Activated gamma-delta T cell (primary cell): ENCODE measurements around the gene PRSS50.

Source experiments
- DNase-seq: peaks from one replicate; lab custom pipeline; 2025; lab: John Stamatoyannopoulos, UW

PRSS50 gene

DNA sequence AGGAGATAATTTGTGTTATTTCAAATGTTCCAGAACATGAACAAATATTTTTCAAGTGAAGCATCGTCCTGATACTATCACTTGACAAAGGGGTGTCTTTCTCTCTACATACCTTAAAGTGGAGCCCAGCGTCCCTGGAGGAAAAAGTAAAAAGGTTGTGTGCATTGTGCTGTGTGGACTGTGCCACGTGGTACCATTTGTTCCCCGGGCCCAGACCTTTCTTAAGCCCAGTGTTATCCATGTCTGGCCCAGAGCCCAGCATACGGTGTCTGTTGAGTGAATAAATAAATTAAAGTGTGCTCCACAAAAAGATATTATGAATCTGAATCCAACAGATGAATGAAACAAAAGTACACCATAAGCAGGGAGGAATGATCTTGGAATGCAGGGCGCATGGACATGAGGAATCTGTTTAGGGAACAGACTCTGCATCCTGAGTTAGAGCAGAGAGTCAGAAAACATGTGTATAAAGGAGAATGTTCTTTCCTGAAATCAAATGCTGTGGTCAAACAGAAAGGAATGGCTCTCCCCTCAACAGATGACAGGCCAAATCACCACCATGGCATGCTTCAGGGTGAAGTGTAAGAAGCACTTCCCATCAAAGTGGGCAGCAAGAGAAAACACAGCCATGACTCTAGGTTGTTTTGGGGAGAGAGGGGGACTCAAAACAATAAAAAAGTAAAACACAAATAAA, 8.1 kb upstream of the PRSS50 start:
- no peak for DNase-seq

DNA sequence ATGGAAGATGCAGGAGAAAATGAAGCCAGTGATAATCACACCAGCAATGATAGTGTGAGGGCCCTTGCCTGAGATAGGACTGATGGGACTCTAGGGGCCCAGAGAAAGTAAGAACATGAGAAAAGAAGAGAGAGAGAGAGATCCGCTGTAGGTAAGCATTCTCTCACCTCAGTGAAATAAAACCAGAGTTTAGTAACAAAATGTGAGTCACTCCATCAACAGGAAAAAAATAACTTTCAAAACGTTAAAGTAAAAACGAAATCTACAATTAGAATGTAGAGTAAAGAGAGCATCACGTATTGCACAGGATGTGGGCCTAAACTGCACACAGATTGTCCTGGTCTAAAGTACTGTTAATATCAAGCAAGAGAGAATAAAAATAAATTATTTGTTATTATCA, 6.8 kb upstream of the PRSS50 start:
- DNase-seq = no peak

DNA sequence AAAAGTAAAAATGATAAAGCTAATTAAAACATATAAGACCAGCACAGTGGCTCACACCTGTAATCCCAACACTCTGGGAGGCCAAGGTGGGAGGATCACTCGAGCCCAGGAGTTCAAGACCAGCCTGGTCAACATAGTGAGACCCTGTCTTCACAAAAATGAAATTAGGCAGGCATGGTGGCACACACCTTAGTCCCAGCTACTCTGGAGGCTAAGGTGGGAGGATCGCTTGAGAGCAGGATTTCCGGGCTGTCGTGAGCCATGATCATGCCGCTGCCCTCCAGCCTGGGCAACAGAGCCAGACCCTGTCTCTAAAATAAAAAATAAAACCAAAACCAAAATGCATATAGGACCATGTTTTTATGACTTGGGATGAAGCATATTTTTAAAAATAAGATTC, 4.8 kb upstream of the PRSS50 start:
- no peak for DNase-seq

DNA sequence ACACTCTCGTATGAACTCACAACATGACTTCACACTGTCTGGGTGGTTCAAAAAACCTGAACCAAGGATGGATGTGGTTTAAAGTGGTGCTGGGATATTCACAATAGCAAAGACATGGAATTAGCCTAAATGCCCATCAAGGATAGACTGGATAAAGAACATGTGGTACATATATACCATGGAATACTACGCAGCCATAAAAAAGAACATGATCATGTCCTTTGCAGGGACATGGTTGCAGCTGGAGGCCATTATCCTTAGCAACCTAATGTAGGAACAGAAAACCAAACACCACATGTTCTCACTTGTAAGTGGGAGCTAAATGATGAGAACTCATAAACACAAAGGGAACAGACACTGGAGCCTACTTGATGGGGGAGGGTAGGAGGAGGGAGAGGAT, 3.3 kb upstream of the PRSS50 start:
- no peak for DNase-seq

DNA sequence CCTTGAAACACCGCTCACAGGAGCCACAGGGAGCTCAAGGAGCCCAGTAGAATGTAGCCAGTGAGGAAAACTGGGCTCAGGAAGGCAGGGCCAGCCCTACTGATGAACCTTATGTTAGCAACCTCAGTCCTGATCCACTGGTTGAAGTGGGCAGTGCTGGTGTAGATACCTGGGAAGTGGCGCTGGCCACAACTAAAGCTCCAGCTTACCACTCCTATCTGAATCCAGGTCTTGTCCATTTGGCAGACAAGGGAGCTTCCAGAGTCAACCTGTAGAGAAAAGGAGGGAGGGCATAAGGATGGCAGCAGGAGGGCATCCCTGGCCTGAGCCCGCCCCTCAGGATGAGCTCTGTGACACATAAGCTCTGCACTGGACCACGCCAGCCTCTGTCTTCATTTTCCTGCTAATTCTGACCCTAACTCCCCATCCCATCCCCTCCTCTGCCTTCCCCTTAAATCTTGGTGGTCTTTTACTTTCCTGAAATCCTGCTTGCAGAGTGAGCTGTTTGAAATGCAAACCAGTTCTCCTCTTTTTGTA, 2.1 kb upstream of the PRSS50 start:
- DNase-seq = no peak

DNA sequence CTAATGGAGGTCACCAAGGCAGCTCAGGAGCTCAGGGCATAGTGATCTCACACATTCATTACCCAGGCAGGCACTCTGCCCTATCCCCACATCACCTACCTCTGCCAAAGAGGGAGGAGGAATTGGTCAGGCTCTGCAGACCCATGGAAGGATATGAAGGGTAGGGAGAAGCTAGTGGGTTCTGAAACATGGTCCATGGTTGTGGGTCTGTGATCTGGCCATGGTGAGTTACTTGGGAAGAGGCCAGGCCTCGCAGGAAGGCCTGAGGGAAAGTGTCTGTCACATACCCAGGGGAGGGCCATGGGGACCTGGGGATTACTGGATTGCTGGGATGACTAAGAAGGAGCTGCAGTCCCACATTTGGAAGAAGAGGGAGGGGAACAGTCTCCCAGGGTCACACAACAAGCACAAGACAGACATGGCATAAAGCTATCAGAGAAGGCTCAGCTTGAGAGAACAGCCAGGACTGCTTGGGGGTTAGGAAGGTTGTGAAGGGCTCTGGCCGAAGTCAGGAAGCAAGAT, 1.4 kb upstream of the PRSS50 start:
- DNase-seq = no peak

DNA sequence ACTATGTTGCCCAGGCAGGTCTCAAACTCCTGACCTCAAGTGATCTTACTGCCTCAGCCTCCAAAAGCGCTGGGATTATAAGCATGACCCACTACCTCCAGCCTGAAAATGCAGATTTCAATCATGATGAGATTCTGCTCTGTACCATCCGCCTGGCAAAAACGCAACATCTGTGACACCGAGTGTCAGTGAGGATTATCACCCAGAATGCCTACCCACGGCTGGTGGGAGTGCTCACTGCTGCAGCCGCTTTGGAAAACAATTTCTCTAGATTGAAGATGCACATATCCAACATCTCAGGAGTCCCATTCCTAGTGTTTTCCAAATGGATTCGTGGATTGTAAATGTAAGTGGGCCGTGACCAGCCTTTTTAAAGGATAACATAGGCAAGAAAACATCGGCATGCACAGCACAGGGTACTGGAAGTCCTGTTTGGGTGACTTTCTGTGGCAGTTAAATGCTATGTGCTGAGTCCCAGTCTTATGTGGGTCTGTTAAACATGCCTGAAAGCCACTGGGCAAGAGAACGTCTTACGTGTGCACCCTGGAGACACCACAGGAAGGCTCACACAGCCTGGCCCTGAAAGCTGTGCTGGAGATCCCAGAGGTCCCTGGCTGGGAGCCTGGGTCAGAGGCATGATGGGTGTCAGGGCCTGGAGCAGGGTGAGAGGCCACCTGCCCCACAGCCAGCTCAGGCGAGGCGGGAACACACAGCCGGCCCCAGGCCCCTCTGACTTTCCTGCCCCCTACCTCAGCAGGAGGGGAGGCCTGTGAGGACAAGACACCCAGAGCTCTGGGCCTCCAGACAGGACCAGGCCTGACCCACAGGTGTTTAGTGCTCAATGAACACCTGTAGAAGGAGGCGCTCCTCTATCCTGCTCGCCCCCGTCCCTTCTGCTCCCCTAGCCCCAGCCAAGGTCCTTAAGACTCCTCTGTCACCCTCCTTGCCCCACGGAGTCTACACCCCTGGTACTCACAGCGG, 918 bp downstream of the PRSS50 start:
- no peak for DNase-seq

DNA sequence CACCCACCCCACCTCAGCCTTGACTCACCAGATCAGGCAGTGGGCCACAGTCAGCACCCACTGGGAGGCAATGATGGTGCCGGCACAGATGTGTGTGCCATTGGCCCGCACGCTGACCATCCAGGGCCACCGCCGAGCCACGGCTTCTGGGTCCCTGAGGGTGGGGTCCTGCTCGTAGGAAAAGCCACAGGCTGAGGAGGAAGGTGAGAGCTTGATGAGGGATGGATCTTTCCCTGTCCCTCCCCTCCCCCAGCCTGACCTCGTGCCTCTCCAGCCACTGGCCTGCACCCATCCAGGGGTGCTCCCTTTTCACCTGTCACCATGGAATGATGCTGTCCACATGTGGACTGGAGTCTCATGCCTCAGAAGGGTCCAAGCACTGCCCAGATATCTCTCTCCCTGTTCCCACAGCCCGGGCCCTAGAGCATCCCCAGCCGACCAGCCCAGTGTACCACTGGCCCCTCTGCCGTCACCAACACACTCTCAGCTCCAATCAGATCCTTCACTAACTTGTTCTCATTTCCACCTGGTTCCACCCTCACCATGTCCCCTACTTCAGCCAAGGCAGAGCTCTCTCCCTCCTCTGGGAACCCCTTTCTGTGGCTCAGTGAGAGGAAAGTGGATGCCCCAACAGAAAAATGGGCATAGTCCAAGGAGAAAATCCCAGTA, 2.0 kb downstream of the PRSS50 start:
- DNase-seq = no peak

DNA sequence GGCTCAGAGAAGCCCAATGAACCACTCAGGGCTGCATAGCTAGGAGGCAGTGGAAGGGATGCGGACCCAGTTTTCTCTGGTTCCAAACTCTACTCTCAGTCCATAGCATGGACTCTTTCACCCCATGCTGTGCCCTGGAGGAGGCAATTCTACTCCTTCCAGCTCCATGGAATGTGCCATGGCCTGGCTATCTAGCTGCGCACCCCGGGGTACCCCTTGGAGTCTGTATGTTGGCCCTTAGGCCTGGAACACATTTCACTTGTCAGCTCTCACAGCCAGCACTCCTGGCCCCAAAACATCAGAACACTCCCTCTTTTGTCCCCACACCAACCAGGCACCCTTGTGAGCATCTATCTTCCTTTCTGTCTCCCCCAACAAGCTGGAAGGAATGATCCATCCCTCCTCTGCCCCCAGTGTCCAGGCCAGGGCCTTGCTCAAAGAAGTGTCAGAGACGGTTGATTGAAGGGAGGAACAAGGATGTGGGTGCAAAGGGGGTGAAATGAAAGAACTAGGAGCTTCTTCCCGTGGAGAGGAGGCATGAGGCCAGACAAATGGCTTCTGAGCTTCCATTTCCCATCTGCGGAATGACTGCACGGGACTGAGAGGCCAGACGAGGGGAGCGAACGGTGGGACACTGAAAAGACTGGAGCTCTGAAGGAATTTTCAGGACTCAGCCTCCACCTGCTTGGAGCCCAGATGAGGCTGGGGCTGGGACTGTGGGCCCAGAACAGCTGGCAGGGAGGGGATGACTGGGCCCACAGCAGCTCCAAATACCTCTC, 2.8 kb downstream of the PRSS50 start:
- DNase-seq = no peak

DNA sequence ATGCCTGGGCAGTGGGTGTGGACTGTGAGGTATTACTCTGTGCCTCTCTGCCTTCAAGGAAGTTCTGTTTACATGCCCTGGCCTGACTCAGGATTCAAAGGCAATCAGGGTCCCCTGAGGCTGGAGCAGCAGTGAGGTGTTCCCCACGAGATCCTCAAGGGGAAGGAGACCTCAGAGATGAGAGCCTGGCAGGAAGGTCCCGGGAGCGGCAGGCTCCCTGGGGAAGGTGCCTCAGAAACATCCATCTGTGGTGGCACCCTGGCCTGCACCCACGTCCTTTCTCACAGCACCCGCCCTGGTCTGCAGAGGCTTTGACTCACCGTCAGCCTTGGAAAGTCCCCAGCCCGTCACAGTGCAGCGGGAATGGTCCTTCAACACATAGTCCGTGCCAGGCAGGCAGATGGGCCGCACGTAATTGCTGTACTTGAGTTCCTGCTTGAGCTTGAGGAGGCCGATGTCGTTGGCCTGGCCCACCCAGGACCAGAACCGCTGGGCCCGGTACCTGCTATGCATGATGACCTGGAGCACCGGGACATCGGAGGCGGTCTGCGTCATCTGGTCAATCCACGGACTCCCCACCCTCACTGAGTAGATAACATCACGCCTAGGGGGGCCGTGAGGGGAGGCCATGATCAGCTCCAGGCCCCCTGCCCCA, 3.6 kb downstream of the PRSS50 start:
- DNase-seq = no peak

DNA sequence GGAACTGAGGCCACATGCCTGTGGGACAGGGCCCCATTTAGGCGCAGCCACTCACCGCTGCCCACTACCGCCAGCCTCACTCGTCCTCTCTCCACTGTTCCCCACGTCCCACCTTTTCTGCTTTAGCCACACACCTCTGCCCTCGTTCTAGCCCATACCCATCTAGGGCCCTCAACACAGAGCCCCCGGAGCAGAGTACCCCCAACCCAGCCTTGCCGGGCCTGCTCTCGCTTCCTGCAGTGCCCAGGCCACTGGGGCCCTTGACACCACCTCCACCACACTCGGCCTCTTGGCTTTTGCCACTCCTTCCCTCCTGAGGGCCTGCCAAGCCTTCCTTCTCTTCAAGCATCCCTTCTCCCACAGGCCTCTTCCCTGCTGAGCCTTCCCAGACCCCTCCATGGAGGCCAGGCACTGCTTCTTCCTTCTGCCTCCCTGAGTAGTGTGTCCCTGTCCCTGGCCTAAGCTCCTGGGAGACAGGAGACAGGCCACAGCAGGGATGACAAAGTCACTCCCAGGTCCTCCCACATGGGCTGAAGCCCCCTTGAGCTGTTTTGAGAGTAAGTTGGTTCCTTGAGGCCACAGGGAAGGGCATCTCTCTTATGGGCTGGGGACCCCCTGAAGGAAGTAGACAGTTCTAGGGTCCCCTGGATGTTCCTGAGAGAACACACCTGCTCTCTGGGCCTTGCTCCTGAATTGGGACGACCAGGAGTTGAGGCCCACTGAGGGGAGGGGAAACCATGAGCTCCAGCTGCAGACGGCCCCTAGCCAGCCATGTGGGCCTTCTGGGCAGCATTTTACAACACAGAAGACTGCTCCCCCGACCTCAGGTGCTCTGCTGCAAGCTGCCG, 4.4 kb downstream of the PRSS50 start:
- no peak for DNase-seq

DNA sequence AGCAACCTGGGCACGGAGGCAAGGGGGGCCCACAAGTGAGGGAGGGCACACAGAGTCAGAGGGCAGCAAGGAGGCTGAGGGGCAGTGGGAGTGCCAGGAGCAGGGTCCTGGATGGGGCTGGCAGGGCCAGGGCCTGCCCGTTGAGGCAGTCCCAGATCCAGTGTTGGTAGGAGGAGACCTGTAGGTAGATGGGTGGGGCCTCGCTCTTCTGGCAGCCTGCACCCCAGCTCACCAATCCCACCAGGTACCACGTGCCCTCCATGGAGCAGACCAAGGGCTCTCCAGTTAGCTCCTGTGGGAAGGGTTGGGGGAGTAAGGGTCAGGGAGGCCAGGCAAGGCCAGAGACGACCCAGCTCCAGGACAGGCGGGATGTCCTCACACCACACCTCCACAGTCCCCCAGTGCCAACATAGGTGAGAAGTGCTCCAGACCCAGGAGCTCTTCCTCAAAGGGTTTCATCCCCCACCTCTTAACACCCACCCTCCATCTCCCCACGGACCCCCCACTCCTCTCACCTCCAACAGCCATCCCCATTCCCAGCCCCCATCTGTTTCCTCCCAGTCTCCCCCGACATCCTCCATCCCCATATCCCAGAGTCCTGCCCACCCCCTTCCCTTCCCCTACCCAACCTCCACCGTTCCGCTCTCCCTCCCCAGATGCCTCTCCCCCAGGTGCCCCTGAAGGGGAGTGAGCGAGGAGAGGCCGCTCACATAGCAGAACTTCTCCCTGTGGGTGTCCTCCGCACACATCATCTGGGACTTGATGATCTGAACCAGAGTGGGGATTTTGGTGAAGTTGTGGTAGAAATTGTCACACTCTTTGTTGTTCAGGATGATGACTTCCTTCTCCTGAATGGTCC, 5.2 kb downstream of the PRSS50 start:
- DNase-seq = no peak

DNA sequence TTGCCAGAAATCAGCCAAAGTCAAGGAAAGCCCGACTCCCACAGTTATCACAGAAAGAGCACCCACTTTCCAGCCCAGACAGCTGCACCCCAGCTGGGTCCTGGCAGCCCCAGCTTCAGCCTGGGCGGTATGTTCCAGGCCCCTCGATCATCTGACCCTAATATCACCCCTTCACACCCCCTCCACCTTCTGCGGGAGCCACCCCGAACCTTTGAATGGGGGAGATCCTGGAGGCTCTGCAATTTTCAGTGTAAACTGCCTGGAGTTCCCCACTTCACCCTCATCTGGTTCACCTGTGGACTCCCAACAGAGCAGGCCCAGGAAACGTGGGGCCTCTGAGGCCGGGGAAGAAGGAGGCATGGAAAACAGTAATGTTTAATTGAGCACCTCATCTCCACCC, 5.9 kb downstream of the PRSS50 start:
- no peak for DNase-seq

DNA sequence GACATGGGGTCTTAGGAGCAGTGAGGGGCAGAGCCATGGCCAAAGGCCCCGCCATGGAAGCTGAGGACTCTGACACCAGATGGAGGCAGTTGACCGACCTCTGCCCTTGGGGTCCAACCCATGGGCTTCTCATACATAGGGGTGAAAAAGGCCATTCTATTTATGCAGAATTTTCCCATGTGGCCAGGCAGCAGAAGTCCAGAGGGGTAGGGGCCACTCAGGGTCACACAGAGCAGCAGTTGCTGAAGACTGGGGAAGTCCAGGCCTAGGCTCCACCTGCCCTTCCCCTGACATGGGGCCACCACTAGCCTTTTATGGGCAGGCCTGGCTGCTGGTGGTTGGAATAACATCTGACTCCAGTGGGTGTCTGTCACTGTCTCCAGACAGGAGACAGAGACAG, 6.4 kb downstream of the PRSS50 start:
- DNase-seq = no peak

DNA sequence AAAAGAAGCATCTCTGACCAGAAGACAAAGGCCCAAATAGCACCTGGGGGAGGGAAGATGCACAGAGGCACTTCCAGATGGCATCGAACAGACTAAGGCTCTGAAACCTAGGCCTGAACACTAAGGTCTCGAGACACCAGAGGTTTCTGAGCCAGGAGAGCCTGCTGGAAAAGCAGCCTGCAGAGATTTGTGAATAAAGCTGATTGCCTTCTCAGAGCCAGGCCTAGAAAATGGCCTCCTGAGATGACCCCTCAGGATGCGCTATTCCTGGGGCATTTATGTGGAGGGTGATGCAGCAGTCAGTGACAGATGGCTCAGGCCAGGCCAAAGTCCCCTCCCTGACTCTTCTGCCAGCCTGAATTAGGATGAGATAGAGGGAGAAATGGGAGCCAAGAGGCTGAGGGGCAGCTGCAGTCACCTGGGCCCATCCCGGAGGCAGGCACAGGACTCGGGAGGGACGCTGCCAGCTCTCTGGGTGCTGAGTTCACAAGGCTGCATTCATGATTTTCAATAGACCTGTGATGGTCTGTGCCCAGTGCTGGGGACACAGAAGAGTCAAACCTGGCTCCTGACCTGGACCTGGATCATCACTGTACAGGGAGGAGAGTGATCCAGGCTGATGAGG, 6.9 kb downstream of the PRSS50 start:
- no peak for DNase-seq

DNA sequence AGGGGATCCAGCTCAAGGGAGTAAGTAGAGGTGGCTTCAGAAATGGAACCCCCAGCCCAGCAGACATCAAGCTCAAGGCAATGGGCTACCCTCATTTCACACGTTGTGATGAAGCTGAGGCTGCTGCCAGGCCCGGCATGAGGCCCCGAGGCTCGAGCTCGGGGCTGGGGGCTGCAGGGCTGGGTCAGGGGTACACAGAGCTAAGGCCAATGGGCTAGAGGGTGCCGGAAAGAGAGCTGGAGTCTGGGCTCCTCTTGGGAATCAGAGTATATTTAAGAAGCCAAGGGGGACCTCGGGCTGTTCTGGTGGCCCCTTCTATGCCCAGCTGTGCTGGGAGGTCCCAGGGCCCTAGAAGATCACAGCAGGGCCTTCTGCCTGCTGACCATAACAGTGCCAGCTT, 7.4 kb downstream of the PRSS50 start:
- DNase-seq = no peak

DNA sequence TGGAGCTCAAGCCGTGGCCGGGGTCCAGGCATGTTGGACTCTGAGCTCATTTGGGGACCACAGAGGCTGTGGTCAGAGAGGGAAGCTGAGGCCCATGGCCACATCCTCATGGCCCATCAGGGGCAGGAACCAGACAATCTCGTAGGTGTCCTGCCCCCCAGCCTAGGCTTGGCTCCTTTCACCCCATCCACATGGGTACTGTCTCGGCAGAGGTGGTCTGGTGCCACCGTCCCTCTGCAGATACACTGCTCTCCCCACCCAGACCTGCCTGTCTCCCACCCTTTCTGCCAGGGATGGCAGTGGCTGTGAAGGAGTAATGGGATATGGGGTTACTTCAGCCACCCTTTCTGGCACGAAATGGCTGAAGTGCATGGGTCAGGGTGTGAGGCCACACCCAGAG, 7.9 kb downstream of the PRSS50 start:
- DNase-seq = no peak

DNA sequence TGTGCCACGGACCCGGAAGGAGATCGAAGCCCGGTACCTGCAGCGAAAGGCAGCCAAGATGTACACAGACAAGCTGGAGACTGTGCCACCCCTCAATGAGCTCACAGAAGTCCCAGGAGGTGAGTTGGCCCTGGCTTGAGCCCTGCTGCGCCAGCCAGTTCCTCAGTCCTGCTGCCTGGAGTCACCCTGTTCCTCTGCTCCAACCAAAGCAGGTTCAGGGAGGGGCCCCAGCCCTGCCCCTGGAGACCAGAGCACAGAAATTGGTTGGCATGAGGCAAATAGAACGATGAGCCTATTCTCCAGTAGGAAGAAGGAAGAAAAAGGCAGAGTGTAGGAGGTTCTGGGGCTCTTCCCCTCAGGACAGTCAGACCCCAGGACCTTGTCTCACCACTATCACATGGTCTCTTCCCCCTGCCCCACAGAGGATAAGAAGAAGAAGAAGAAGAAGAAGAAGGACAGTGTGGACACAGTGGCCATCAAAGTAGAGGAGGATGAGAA, 8.5 kb downstream of the PRSS50 start:
- no peak for DNase-seq
